Measurements from ENCODE around the gene SDSL. TPM values are rescaled to one million over a fixed set of nuclear protein-coding genes. Genes with fewer than 3 reads are reported as not detected.

Gene SDSL
- total and polyA plus RNA-seq, 2 of the 13 experiments (the other 11 are each of a cell fraction or from before 2014, with no cell fraction given) = 1.2 to 1.7 TPM

DNA sequence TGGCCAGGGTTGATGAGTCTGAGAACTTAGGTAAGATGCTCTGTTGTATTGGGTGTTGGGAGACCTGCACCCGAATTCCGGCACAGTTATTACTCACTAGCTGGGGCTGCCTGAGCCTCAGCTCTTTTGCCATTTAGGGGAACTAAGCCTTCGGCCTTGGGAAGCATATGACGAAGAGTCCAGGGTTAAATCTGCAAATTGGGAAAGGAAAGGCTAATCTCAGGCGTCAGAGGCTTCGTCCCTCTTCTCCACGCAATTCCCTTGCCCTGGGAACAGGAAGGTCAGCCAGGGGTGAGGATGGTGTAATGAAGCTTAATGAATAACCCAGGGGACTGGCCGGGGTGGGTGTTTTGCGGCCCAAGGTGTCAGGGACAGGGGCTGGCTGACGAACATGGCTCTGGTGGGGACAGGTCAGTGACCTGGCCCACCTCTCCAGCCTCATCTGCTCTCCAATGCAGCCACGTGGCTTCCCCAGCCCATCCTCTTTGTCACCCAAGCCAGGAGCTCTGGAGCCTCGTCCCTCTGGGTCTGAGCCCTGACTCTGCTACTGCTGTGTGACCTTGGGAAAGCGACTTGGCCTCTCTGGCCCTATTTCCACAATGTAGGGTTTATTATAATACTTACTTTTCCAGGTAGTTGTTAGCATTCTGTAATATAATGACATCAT, 3.8 kb upstream of the SDSL start (continued):
- TF ChIP-seq, protein P1, sequence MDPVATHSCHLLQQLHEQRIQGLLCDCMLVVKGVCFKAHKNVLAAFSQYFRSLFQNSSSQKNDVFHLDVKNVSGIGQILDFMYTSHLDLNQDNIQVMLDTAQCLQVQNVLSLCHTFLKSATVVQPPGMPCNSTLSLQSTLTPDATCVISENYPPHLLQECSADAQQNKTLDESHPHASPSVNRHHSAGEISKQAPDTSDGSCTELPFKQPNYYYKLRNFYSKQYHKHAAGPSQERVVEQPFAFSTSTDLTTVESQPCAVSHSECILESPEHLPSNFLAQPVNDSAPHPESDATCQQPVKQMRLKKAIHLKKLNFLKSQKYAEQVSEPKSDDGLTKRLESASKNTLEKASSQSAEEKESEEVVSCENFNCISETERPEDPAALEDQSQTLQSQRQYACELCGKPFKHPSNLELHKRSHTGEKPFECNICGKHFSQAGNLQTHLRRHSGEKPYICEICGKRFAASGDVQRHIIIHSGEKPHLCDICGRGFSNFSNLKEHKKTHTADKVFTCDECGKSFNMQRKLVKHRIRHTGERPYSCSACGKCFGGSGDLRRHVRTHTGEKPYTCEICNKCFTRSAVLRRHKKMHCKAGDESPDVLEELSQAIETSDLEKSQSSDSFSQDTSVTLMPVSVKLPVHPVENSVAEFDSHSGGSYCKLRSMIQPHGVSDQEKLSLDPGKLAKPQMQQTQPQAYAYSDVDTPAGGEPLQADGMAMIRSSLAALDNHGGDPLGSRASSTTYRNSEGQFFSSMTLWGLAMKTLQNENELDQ (CRISPR knock-in tag; IDR thresholded peaks at IDR 0.05; ENCODE audit: borderline replicate concordance) = no peak
- TF ChIP-seq SRSF1 (optimal IDR thresholded peaks at IDR 0.05; ENCODE audit: low read depth, low read length) (no peak), HMGXB4 (CRISPR knock-in tag; IDR thresholded peaks at IDR 0.05; ENCODE audit: borderline replicate concordance in 1 of 2, low read depth in 1 of 2) (no peak), REL (CRISPR knock-in tag; conservative IDR thresholded peaks at IDR 0.05) (no peak), ZFP36L1 (CRISPR knock-in tag; IDR thresholded peaks at IDR 0.05) (no peak), HINFP (CRISPR knock-in tag; IDR thresholded peaks at IDR 0.05; ENCODE audit: low read depth) (no peak), ZSCAN5A (CRISPR knock-in tag; IDR thresholded peaks at IDR 0.05; ENCODE audit: borderline replicate concordance) (no peak)
- TF ChIP-seq, protein P2, sequence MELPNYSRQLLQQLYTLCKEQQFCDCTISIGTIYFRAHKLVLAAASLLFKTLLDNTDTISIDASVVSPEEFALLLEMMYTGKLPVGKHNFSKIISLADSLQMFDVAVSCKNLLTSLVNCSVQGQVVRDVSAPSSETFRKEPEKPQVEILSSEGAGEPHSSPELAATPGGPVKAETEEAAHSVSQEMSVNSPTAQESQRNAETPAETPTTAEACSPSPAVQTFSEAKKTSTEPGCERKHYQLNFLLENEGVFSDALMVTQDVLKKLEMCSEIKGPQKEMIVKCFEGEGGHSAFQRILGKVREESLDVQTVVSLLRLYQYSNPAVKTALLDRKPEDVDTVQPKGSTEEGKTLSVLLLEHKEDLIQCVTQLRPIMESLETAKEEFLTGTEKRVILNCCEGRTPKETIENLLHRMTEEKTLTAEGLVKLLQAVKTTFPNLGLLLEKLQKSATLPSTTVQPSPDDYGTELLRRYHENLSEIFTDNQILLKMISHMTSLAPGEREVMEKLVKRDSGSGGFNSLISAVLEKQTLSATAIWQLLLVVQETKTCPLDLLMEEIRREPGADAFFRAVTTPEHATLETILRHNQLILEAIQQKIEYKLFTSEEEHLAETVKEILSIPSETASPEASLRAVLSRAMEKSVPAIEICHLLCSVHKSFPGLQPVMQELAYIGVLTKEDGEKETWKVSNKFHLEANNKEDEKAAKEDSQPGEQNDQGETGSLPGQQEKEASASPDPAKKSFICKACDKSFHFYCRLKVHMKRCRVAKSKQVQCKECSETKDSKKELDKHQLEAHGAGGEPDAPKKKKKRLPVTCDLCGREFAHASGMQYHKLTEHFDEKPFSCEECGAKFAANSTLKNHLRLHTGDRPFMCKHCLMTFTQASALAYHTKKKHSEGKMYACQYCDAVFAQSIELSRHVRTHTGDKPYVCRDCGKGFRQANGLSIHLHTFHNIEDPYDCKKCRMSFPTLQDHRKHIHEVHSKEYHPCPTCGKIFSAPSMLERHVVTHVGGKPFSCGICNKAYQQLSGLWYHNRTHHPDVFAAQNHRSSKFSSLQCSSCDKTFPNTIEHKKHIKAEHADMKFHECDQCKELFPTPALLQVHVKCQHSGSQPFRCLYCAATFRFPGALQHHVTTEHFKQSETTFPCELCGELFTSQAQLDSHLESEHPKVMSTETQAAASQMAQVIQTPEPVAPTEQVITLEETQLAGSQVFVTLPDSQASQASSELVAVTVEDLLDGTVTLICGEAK (IDR thresholded peaks at IDR 0.05) = no peak
- TF ChIP-seq, protein P2 (CRISPR knock-in tag; IDR thresholded peaks at IDR 0.05) = no peak
